HepG2 (cell line): ENCODE results near the gene USP1. TPM values are rescaled to one million over a fixed set of nuclear protein-coding genes. Genes with fewer than 3 reads are reported as not detected.
A peak's percentile ranks its signal among the peaks of the same experiment; 100 is the strongest.

ENCODE experiments used
- HCFC1 ChIP-seq: fragments of 150-350 bp; IDR thresholded peaks from 2 replicates; pipeline ENCODE4 v1.6.1; 2014; ENCODE audit warnings: low read depth, low read length
- HDAC1 ChIP-seq: sonication (generic); formaldehyde crosslinking; IDR thresholded peaks from 2 replicates; pipeline ENCODE4 v1.5.1; 2020; ENCODE audit warnings: mild to moderate bottlenecking, missing genetic modification reagents
- HOXA7 ChIP-seq: sonication (generic); formaldehyde crosslinking; IDR thresholded peaks from 2 replicates; pipeline ENCODE4 v1.8.1; 2022; ENCODE audit warnings: mild to moderate bottlenecking, missing genetic modification reagents, moderate library complexity
- KLF16 ChIP-seq, 2 experiments: sonication (generic) in 1 of 2; formaldehyde crosslinking in 1 of 2; IDR thresholded peaks; 2 replicates each; pipeline versions ENCODE4 v1.6.1 to v1.8.0; 2016 to 2023; ENCODE audit warnings: missing genetic modification reagents in 2 of 2, missing compliant biosample characterization in 1 of 2
- MAFF ChIP-seq: IDR thresholded peaks from 2 replicates; pipeline ENCODE4 v1.6.1; 2011; ENCODE audit warnings: low read depth, low read length, improper control_type of control experiment
- MED8 ChIP-seq: sonication (generic); formaldehyde crosslinking; IDR thresholded peaks from 2 replicates; pipeline ENCODE4 v1.8.1; 2023; ENCODE audit warnings: mild to moderate bottlenecking, missing genetic modification reagents; ENCODE audit not compliant: insufficient replicate concordance
- PCBP2 ChIP-seq: fragments of 200-400 bp; formaldehyde crosslinking; optimal IDR thresholded peaks from 2 replicates; pipeline ENCODE3; 2018; ENCODE audit warnings: low read length, low read depth; ENCODE audit not compliant: poor library complexity, severe bottlenecking
- PITX1 ChIP-seq: sonication (generic); formaldehyde crosslinking; IDR thresholded peaks from 2 replicates; pipeline ENCODE4 v1.5.1; 2020; ENCODE audit warnings: mild to moderate bottlenecking, missing genetic modification reagents
- RAD21 ChIP-seq: fragments of 450-650 bp; formaldehyde crosslinking; IDR thresholded peaks from 2 replicates; pipeline ENCODE4 v1.5.0; 2020; ENCODE audit warnings: mild to moderate bottlenecking
- RBAK ChIP-seq: sonication (generic); formaldehyde crosslinking; IDR thresholded peaks from 2 replicates; pipeline ENCODE4 v1.5.1; 2020; ENCODE audit warnings: mild to moderate bottlenecking, missing genetic modification reagents
- SAP130 ChIP-seq: IDR thresholded peaks from 2 replicates; pipeline ENCODE4 v1.6.1; 2016; ENCODE audit warnings: low read depth
- SMAD3 ChIP-seq: sonication (generic); formaldehyde crosslinking; IDR thresholded peaks from 2 replicates; pipeline ENCODE4 v1.4.0; 2020; ENCODE audit warnings: missing genetic modification reagents
- ZBTB8A ChIP-seq: sonication (generic); formaldehyde crosslinking; IDR thresholded peaks from 2 replicates; pipeline ENCODE4 v1.4.0; 2020; ENCODE audit warnings: mild to moderate bottlenecking, low read depth, missing genetic modification reagents, borderline replicate concordance
- ZNF44 ChIP-seq: sonication (generic); formaldehyde crosslinking; IDR thresholded peaks from 2 replicates; pipeline ENCODE4 v1.5.1; 2020; ENCODE audit warnings: mild to moderate bottlenecking, missing genetic modification reagents
- ZNF549 ChIP-seq: sonication (generic); formaldehyde crosslinking; IDR thresholded peaks from 2 replicates; pipeline ENCODE4 v1.5.0; 2020; ENCODE audit warnings: missing genetic modification reagents
- ZNF660 ChIP-seq: sonication (generic); formaldehyde crosslinking; IDR thresholded peaks from 2 replicates; pipeline ENCODE4 v1.5.1; 2020; ENCODE audit warnings: mild to moderate bottlenecking, low read depth, missing genetic modification reagents, borderline replicate concordance
- ZNF7 ChIP-seq: IDR thresholded peaks from 2 replicates; pipeline ENCODE4 v1.6.1; 2016; ENCODE audit warnings: missing biosample characterization, missing genetic modification reagents
- polyA plus RNA-seq, 8 experiments: library from polyadenylated mRNA; depleted of rRNA in 3 of 8; stranded (reverse) in 7 of 8; unstranded in 1 of 8; fragments of >200 nt; fragmentation: Illumina TruSeq in 4 of 8; extraction: Trizol in 4 of 8; gene quantifications; 2 replicates each; pipeline versions ENCODE4 v1.2.1 to v1.2.3, GENCODE V29; 2011 to 2016; ENCODE audit warnings: low read depth in 4 of 8, missing spikeins in 1 of 8, mixed read lengths in 1 of 8; ENCODE audit not compliant: insufficient read depth in 1 of 8
- total RNA-seq, 5 experiments: library from RNA; depleted of rRNA; stranded (reverse); fragments of >200 nt; fragmentation: Illumina TruSeq; extraction: Trizol; gene quantifications; 2 replicates each; pipeline ENCODE4 v1.2.3, GENCODE V29; 2016; ENCODE audit warnings: low read depth in 1 of 5
- TF ChIP-seq, protein P1 (sequence below): IDR thresholded peaks from 2 replicates; pipeline ENCODE4 v1.6.1; 2016; ENCODE audit warnings: mild to moderate bottlenecking, missing biosample characterization, missing genetic modification reagents
- TF ChIP-seq, protein P2 (sequence below): sonication (generic); formaldehyde crosslinking; IDR thresholded peaks from 2 replicates; pipeline ENCODE4 v1.4.0; 2020; ENCODE audit warnings: missing genetic modification reagents
- TF ChIP-seq, protein P3 (sequence below): sonication (generic); formaldehyde crosslinking; conservative IDR thresholded peaks from 2 replicates; pipeline ENCODE4 v1.4.0; 2020; ENCODE audit warnings: missing genetic modification reagents
- TF ChIP-seq, protein P4 (sequence below): IDR thresholded peaks from 2 replicates; pipeline ENCODE4 v1.6.1; 2016; ENCODE audit warnings: missing biosample characterization, missing genetic modification reagents, low read depth

The USP1 gene
- total and polyA plus RNA-seq, 2 of the 13 experiments (the other 11 are each of a cell fraction or from before 2014, with no cell fraction given) = 9.0 to 64.6 TPM

DNA sequence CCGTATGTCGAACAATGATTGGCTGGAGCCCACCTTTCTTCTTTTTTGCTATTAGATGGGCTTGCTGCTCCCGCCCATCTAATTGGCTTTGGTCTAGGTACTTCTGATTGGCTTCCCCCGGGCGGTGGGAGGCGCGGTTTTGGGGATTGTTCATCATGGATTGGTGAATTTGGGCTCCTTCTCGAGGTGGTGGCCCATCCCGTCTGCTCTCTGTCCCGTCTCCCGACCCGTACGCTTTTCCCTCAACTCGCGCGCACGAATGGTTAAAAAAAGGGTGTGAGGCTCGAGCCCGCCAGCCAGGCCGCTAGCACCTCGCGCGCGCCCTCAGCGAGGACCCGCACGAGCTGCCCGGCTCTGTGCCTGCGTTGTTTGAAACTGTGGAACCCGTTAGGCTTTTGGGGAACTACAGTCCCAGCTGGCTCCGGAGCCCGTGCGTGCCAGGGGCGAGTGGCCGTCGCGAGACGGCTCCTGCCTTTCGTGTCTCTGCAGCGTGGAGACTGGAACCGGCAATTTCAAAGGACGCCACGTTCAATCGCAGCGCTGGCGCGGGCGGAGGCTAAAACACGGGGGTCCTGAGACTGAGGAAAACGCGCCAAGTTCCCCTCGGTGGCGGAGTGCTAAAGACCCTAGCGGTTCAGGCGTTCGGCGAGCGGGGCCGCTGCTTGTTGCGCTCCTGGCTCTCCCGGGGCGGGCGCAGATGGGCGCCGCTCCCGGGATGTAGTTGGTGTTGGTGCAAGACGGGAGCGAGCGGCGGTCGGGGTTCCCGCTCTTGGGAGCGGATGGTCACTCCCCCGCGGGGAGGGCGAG, at the start of gene USP1 (continued):
- TF ChIP-seq PITX1 (CRISPR knock-in tag) (peak; percentile 67; the same call in 1 of the 2 replicates), KLF16 (CRISPR knock-in tag; IDR thresholded peaks at IDR 0.05) (0 out of 4 replicates have a peak, but pooled peaks of 1 of the 2 experiments have one; percentile 39), HCFC1 (no peak), HOXA7 (CRISPR knock-in tag) (no peak), MED8 (CRISPR knock-in tag) (peak; percentile 89), HDAC1 (CRISPR knock-in tag) (peak; percentile 85), ZNF549 (CRISPR knock-in tag) (no peak), SMAD3 (CRISPR knock-in tag) (0 out of 2 replicates have a peak, but pooled peaks have one; percentile 65), SAP130 (CRISPR knock-in tag) (peak; percentile 82), ZNF7 (CRISPR knock-in tag) (no peak; the same call in 1 of the 2 replicates), MAFF (no peak), ZNF660 (CRISPR knock-in tag) (no peak; the same call in 1 of the 2 replicates), ZBTB8A (CRISPR knock-in tag) (no peak), PCBP2 (no peak), RAD21 (CRISPR knock-in tag) (peak; percentile 55), ZNF44 (CRISPR knock-in tag) (no peak; the same call in 1 of the 2 replicates), RBAK (no peak)
- TF ChIP-seq, protein P1, sequence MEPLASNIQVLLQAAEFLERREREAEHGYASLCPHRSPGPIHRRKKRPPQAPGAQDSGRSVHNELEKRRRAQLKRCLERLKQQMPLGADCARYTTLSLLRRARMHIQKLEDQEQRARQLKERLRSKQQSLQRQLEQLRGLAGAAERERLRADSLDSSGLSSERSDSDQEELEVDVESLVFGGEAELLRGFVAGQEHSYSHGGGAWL (CRISPR knock-in tag) = no peak; the same call in 1 of the 2 replicates
- TF ChIP-seq, protein P2, sequence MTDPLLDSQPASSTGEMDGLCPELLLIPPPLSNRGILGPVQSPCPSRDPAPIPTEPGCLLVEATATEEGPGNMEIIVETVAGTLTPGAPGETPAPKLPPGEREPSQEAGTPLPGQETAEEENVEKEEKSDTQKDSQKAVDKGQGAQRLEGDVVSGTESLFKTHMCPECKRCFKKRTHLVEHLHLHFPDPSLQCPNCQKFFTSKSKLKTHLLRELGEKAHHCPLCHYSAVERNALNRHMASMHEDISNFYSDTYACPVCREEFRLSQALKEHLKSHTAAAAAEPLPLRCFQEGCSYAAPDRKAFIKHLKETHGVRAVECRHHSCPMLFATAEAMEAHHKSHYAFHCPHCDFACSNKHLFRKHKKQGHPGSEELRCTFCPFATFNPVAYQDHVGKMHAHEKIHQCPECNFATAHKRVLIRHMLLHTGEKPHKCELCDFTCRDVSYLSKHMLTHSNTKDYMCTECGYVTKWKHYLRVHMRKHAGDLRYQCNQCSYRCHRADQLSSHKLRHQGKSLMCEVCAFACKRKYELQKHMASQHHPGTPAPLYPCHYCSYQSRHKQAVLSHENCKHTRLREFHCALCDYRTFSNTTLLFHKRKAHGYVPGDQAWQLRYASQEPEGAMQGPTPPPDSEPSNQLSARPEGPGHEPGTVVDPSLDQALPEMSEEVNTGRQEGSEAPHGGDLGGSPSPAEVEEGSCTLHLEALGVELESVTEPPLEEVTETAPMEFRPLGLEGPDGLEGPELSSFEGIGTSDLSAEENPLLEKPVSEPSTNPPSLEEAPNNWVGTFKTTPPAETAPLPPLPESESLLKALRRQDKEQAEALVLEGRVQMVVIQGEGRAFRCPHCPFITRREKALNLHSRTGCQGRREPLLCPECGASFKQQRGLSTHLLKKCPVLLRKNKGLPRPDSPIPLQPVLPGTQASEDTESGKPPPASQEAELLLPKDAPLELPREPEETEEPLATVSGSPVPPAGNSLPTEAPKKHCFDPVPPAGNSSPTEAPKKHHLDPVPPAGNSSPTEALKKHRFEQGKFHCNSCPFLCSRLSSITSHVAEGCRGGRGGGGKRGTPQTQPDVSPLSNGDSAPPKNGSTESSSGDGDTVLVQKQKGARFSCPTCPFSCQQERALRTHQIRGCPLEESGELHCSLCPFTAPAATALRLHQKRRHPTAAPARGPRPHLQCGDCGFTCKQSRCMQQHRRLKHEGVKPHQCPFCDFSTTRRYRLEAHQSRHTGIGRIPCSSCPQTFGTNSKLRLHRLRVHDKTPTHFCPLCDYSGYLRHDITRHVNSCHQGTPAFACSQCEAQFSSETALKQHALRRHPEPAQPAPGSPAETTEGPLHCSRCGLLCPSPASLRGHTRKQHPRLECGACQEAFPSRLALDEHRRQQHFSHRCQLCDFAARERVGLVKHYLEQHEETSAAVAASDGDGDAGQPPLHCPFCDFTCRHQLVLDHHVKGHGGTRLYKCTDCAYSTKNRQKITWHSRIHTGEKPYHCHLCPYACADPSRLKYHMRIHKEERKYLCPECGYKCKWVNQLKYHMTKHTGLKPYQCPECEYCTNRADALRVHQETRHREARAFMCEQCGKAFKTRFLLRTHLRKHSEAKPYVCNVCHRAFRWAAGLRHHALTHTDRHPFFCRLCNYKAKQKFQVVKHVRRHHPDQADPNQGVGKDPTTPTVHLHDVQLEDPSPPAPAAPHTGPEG = no peak
- TF ChIP-seq, protein P3, sequence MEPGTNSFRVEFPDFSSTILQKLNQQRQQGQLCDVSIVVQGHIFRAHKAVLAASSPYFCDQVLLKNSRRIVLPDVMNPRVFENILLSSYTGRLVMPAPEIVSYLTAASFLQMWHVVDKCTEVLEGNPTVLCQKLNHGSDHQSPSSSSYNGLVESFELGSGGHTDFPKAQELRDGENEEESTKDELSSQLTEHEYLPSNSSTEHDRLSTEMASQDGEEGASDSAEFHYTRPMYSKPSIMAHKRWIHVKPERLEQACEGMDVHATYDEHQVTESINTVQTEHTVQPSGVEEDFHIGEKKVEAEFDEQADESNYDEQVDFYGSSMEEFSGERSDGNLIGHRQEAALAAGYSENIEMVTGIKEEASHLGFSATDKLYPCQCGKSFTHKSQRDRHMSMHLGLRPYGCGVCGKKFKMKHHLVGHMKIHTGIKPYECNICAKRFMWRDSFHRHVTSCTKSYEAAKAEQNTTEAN (CRISPR knock-in tag) = no peak
- TF ChIP-seq, protein P4, sequence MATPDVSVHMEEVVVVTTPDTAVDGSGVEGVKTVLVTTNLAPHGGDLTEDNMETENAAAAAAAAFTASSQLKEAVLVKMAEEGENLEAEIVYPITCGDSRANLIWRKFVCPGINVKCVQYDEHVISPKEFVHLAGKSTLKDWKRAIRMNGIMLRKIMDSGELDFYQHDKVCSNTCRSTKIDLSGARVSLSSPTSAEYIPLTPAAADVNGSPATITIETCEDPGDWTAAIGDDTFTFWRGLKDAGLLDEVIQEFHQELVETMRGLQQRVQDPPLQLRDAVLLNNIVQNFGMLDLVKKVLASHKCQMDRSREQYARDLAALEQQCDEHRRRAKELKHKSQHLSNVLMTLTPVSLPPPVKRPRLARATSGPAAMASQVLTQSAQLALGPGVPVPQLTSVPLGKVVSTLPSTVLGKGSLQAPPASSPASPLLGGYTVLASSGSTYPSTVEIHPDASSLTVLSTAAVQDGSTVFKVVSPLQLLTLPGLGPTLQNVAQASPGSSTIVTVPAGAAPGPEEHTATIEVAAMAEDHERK = no peak
